GDM1 (cell line): ENCODE measurements around the gene CCR8.
"Not testable (repeated sequence)": the region's sequence is repeated elsewhere in the genome, so short reads cannot be mapped to it uniquely, and the experiment has no call there.

Experiments used
- DNase-seq: peaks from one replicate; lab custom pipeline; 2025; lab: John Stamatoyannopoulos, UW

The CCR8 gene

DNA sequence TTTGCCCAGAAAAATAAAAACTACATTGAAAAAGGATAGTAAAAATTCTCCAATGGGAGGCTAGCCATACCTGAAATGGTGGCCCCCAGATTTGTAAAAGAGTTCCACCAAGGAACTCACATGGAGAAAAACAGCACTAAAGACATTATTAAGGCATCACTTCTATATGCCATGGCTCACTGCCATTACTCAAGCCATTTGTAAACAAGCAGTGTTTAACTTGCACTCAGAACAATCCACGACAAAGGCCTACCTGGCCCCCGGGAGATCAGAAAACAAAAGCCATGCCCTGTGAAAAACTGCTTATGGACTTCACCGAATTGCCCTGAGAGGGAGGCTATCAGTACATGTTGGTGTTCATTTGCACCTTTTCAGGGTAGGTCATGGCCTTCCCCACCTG, 19.6 kb downstream of the CCR8 start:
- DNase-seq = no peak

DNA sequence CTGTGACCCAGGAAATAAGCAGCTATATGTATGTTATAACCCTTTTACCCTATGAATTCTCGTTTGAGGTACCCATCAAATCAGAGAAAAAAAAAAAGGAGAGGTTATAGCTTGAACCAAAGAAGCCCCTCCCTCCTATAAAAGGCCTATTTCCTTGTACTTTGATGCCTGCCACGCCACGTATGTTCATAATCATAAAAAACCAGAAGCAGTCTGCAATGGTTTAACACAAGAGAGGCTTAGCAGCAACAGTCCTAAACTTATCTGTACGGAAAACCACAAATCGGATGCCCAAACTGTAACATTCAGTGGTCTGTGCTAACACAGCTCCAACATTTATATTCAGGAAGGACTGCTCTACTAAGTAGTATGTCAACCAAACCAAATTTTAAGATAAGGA, 21.2 kb downstream of the CCR8 start:
- DNase-seq = peak; percentile 63

DNA sequence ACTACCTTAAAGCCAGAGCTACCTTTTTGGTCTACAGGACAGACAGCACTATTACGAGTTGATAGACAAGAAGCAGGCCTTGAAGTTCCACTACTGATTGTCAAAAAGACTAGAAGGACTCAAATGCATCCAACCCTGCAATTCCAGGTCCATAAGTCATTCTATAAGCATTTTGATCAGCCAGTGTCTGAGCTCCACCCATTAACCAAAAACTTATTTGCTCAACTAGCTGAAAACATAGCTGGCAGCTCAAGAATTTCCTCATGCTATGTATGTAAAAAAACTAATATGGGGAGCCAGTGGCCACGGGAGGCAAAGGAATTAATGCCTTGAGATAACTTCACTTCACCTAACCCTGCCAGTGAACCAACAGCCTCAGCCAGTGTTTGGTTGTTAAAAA, 21.6 kb downstream of the CCR8 start:
- not testable (repeated sequence) for DNase-seq

DNA sequence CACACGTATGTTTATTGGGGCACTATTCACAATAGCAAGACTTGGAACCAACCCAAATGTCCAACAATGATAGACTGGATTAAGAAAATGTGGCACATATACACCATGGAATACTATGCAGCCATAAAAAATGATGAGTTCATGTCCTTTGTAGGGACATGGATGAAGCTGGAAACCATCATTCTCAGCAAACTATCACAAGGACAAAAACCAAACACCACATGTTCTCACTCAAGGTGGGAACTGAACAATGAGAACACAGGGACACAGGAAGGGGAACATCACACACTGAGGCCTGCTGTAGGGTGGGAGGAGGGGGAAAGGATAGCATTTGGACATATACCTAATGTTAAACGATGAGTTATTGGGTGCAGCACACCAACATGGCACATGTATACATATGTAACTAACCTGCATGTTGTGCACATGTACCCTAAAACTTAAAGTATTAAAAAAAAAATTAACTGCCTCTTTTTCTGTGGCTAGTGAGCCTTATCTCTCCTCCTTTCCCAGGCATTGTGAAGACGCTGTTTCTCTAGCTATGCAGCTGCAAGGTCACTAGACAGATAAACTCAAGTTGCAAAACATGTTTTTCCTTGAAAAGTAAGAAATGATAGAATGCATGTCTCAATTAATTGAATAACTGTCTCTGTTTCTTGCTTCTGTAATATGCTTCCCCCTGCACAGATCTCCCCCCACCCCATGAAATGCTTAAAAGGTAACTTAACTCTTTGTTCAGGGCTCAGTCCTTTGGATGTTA, 23.8 kb downstream of the CCR8 start:
- DNase-seq = not testable (repeated sequence)

DNA sequence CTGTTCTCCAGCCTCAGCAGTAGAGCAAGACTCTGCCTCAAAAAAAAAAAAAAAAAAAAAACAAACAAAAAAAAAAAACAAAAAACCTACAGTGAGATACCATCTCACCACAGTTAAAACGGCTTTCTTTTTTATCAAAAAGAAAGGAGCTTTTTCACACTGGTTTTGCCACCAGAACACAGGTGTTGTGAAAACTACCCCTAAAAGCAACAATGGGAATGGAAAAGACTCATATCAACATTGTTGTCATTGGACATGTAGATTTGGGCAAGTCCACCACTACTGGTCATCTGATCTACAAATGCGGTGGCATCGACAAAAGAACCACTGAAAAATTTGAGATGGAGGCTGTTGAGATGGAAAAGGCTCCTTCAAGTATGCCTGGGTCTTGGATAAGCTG, 28.8 kb downstream of the CCR8 start:
- DNase-seq = no peak

DNA sequence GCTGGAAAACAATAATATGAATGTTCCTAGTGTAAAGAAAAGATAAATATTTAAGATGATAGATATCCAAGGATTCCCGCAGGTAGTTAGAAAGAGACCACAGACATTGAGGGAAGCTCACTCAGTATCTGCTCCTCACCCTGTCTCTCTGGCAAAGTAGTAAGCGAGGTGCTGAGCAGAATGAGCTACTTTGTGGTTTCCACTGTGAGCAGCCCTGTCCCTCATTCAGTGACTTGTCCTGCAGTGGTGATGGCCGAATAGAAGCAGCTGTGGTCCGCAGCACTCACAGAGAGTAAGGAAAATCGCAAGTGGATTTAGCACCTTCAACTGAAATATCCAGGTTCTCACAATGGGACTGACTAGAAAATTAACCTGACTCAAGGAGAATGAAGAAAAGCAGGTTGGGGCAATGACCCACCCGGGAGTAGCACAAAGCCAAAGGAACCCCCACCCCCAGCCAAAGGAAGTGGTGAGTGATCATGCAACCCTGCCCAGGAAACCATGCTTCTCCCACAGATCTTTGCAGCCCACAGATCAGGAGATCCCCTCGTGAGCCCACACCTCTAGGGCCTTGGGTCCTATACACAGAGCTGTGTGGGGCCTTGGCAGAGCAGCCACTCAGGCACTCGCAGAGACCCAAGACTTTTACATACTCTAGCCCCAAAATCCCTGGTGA, 31.9 kb downstream of the CCR8 start:
- peak; percentile 41 for DNase-seq

DNA sequence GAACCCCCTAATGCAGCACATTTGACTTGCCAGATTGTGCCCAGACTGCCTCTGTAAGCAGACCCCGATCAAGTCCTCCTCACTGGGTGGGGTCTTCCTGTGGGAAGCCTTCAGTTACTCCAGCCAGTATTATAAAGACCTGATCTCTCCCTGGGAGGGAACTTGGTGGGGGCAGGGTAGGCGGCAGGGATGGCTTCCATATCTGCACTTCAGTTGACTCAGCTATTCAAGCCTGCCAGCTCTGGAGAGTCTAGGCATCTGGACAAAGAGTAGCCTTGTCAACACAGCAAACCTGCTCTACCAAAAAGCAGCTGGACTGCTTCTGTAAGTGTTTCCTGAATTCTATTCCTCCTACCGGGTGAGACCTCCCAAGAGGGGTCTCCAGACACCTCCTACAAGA, 32.7 kb downstream of the CCR8 start:
- DNase-seq = no peak

DNA sequence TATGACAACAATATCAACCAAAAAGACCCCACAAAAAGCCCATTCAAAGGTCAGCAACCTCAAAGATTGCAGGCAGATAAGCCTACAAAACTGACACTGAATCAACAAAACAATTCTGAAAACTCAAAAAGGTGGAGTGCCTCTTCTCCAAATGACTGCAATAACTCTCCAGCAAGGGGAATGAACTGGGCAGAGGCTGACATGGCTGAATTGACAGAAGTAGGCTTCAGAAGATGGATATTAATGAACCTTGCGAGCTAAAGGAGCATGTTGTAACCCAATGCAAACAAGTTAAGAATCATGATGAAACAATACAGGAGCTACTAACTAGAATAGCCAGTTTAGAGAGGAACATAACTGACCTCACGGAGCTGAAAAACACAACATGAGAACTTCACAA, 33.3 kb downstream of the CCR8 start:
- no peak for DNase-seq

DNA sequence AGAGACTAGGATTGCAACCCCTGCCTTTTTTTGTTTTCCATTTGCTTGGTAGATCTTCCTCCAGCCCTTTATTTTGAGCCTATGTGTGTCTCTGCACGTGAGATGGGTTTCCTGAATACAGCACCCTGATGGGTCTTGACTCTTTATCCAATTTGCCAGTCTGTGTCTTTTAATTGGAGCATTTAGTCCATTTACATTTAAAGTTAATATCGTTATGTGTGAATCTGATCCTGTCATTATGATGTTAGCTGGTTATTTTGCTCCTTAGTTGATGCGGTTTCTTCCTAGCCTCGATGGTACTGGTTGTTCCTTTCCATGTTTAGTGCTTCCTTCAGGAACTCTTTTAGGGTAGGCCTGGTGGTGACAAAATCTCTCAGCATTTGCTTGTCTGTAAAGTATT, 40.9 kb downstream of the CCR8 start:
- not testable (repeated sequence) for DNase-seq

DNA sequence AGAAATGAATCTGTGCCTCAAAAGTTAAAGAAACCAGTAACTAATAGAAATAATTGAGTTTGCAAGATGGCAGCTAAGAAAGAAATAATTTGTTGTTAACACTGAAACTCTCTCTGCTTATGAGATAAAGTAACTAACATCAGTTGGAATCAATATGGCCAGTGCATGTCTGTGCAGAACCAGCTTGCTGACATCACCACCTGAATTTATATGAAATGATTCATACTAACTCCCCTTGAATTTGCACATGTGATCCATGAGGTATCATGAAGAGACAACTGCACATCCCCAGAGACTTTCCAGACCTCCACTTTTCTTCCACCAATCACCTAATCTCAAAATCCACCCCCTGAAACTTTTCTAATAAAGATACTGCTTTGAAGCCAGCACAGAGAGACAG, 43.3 kb downstream of the CCR8 start:
- DNase-seq = no peak

DNA sequence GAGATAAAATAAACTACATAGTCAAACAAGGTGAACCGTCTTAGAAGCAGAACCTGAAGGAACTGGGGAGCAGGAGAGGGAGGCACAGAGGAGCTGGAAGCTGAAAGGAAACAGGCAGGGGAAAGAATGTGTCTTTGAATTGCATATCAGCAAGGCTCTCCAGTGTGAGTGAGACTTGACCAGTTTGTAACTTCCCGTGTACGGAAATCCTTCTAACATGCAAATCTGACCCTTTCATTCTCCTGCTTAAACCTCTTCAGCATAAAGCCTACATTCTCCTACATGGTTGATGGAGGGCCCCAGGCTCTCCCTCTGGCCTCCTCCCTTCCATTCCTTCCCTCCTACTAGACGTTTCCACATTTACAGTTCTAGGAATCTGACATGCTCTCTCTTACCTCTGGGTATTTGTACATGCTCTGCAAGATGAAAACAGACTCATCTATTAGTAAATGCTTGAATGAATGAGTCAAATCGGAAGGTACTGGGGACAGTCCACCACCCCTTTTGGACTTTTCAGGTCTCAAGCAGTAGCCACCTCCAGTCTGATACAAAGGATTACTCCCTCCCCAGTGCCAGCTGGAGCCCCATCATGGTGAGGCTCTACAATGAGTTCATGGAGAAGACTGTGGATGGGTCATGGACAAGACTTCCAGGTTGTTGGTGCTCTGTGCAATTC, 47.6 kb downstream of the CCR8 start:
- no peak for DNase-seq

DNA sequence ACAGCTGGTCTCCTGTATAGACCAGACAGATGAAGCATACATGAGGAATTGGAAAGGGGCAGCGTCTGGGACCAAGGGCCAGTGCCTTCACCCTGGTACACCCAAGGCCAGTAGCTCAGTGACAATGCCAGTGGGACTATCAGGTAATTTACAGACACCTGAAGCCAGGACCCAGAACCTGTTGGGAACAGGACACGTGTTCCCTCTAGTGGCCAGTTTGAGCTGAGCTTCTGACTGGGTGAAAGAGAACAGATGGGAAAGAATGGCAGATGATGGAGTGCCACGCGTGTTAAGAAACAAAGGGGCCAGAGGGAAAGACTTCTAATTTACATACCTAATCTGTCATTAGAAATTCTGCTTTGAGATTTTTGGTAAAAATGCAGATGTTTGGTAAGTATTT, 48.6 kb downstream of the CCR8 start:
- DNase-seq = no peak

DNA sequence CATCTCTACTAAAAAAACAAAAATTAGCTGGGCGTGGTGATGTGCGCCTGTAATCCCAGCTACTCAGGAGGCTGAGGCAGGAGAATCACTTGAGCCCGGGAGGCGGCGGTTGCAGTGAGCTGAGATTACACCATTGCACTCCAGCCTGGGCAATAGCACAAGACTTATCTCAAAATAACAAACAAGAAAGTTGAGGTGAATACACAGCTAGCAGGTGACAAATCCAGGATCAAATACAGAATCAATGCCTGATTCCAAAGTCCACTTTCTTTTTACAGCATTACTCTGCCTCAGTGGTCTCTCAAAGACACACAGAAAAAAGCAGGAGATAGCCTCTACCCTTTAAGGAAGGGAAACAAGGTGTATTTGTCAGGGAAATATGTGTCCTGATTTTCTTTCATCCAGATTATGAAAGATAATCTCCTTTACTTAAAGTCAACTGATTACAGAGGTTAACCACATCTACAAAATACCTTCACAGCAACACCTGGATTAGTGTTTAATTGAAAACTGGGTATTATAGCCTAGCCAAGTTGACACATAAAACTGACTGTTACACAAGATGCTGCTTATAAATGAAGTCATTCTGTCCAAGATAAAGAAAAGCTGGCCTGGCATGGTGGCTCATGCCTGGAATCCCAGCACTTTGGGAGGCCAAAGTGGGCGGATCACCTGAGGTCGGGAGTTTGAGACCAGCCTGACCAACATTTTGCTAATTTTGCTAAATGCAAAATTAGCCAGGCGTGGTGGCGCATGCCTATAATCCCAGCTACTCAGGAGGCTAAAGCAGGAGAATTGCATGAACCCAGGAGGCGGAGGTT, 49.7 kb downstream of the CCR8 start:
- DNase-seq = no peak

DNA sequence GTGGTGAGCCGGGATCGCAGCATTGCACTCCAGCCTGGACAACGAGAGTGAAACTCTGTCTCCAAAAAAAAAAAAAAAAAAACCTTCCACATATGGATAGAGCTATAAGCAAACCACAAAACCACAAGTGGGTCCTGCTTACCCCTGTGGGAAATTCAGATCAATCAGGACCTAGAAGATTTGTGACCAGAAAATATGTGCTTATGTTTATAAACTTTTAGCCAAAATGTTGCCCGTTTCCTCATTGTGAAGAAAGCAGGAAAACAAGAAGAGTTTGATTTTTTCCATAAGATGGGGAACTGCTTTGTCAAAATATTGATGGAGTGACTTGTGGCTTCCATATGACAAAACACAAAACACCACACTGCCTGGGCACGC, 50.3 kb downstream of the CCR8 start:
- no peak for DNase-seq

DNA sequence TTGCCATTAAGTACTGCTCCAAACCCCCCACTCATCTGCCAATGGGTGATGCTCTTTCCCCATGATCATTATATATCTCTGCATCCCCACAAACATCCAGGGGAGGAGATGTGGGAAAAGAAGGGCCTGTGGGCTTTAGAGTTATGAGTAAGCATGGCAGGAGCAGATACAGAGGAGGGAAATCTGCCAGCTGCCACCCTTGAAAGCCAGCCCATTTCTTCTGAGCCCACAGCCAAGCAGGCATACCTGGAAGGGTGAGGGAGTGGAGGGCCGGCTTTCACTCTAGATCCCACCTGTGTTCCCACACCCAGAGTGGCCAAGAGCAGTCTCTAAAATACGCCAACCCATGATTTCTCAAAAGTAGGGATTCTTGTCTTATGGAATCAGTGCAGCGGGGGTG, 51.9 kb downstream of the CCR8 start:
- DNase-seq = no peak
